Aorta (tissue), 5 donors: Measurements from ENCODE around the gene SPDYE2B. TPM values are rescaled to one million over a fixed set of nuclear protein-coding genes. Genes with fewer than 3 reads are reported as not detected.
"Not testable (repeated sequence)": the region's sequence is repeated elsewhere in the genome, so short reads cannot be mapped to it uniquely, and the experiment has no call there.

ENCODE experiments used
- ATAC-seq: fragments of 200-7000 bp; cut with Tn5 transposase; one replicate; pipeline ENCODE4 v1.9.1; 2022; ENCODE audit warnings: moderate library complexity; ENCODE audit not compliant: low FRiP score
- DNase-seq, 2 donors: peaks; one replicate each; pipeline ENCODE4 v3.0.0-alpha.2; 2020
- H3K27ac ChIP-seq, 2 donors: one replicate each; pipeline ENCODE4 v1.5.1; 2013; ENCODE audit warnings: low read length in 2 of 2, mild to moderate bottlenecking in 2 of 2, moderate library complexity in 2 of 2, control low read depth in 1 of 2, inconsistent platforms in 1 of 2, low read depth in 1 of 2
- H3K27me3 ChIP-seq, 2 donors: one replicate each; pipeline ENCODE4 v1.6.1; 2013; ENCODE audit warnings: control low read depth in 1 of 2, low read length in 1 of 2, mild to moderate bottlenecking in 1 of 2, moderate library complexity in 1 of 2; ENCODE audit not compliant: insufficient read depth in 2 of 2, control insufficient read depth in 1 of 2
- H3K36me3 ChIP-seq, 2 donors: one replicate each; pipeline ENCODE4 v1.6.1; 2013; ENCODE audit warnings: control low read depth in 1 of 2, low read length in 1 of 2, mild to moderate bottlenecking in 1 of 2; ENCODE audit not compliant: insufficient read depth in 2 of 2, control insufficient read depth in 1 of 2
- H3K4me1 ChIP-seq, 2 donors: one replicate each; pipeline ENCODE4 v1.6.1; 2013; ENCODE audit warnings: low read length in 2 of 2, control low read depth in 1 of 2, mild to moderate bottlenecking in 1 of 2, moderate library complexity in 1 of 2; ENCODE audit not compliant: insufficient read depth in 2 of 2, control insufficient read depth in 1 of 2
- H3K4me3 ChIP-seq, 2 donors: one replicate each; pipeline ENCODE4 v1.5.1; 2013; ENCODE audit warnings: low read length in 2 of 2, control low read depth in 1 of 2, mild to moderate bottlenecking in 1 of 2
- H3K9me3 ChIP-seq: one replicate; pipeline ENCODE4 v1.6.1; 2013; ENCODE audit warnings: mild to moderate bottlenecking, low read length; ENCODE audit not compliant: control insufficient read depth
- WGBS, 2 donors: extraction: QIAGEN DNeasy Blood & Tissue Kit; methylation state at CpG; one replicate each; pipeline ENCODE4 v1.1.7; 2013; 5-methylcytosine and 5-hydroxymethylcytosine counted together
- intact Hi-C, 2 donors: fragments of 100-400 bp; cut with DNase I; formaldehyde crosslinking; loops; one replicate each; pipeline versions ENCODE4 v1.14.2 to v1.15.0; 2022
- polyA plus RNA-seq, 2 donors: library from polyadenylated mRNA; stranded (reverse); fragments of 200-250 nt; gene quantifications; one replicate each; pipeline ENCODE4 v1.2.3, GENCODE V29; 2013
- total RNA-seq, 2 donors: library from RNA; stranded (reverse); fragmentation: NEBNext Ultra II Directional; extraction: Animal tissue kit (Norgen Biotek cat#: 25700); gene quantifications; one replicate each; pipeline ENCODE4 v1.2.1, GENCODE V29; 2021
- donor health status: healthy with polysubstance abuse.
- donor health status: Bipolar disorder and iron deficiency.
- donor health status: DM: no; HTN: no; CAD: no.
- donor health status: DM: no; HTN: no; CAD: no.
- donor health status: DM: yes; HTN: yes; CAD: no.

The SPDYE2B gene
- total and polyA plus RNA-seq, 4 donors = not detected

- 94 to 96% methylated on average over 4 of the region's 6 CpGs for WGBS, 2 donors
- H3K27me3 ChIP-seq, H3K27ac ChIP-seq, H3K4me3 ChIP-seq, H3K36me3 ChIP-seq, ATAC-seq, intact Hi-C loops, H3K4me1 ChIP-seq, H3K9me3 ChIP-seq: not testable (repeated sequence)
- DNase-seq = peak in 1 of 2 donors; percentile 70
Observed at GRCh38 chr7:102690602-102691001, 40.5 kb downstream of the SPDYE2B start.

GRCh38 chr7:102694008-102694407 lies 43.9 kb downstream of the SPDYE2B start:
- H3K27ac ChIP-seq, H3K9me3 ChIP-seq, H3K27me3 ChIP-seq, H3K36me3 ChIP-seq, ATAC-seq, DNase-seq, H3K4me3 ChIP-seq, H3K4me1 ChIP-seq, intact Hi-C loops: not testable (repeated sequence)
- WGBS, 2 donors = 59% methylated on average over 2 of the region's 2 CpGs

GRCh38 chr7:102695033-102695552 lies 45.0 kb downstream of the SPDYE2B start:
- ATAC-seq, intact Hi-C loops, H3K9me3 ChIP-seq, H3K36me3 ChIP-seq, DNase-seq, H3K27ac ChIP-seq, H3K4me1 ChIP-seq, H3K4me3 ChIP-seq, H3K27me3 ChIP-seq: not testable (repeated sequence)
- 19 to 29% methylated on average over 1 of the region's 3 CpGs for WGBS, 2 donors

GRCh38 chr7:102696009-102696408 lies 45.9 kb downstream of the SPDYE2B start:
- H3K27ac ChIP-seq, H3K36me3 ChIP-seq, H3K4me1 ChIP-seq, H3K27me3 ChIP-seq, ATAC-seq, DNase-seq, intact Hi-C loops, H3K4me3 ChIP-seq, H3K9me3 ChIP-seq: not testable (repeated sequence)
- 39 to 60% methylated on average over 1 of the region's 2 CpGs for WGBS, 2 donors

GRCh38 chr7:102697642-102698512 lies 47.8 kb downstream of the SPDYE2B start:
- DNase-seq, H3K4me1 ChIP-seq, H3K36me3 ChIP-seq, H3K9me3 ChIP-seq, intact Hi-C loops, H3K27ac ChIP-seq, H3K4me3 ChIP-seq, H3K27me3 ChIP-seq, ATAC-seq: not testable (repeated sequence)
- WGBS, 2 donors = 44 to 51% methylated on average over 5 of the region's 5 CpGs

- intact Hi-C loops, DNase-seq, H3K27me3 ChIP-seq, ATAC-seq, H3K36me3 ChIP-seq, H3K4me3 ChIP-seq, H3K27ac ChIP-seq, H3K9me3 ChIP-seq, H3K4me1 ChIP-seq: not testable (repeated sequence)
- 75 to 81% methylated on average over 9 of the region's 9 CpGs for WGBS, 2 donors
Observed at GRCh38 chr7:102698962-102699750, 49.0 kb downstream of the SPDYE2B start.

Other genes starting within 250 kb of the SPDYE2B start
- gene ORAI2, start 216.7 kb upstream of the SPDYE2B start, total RNA-seq = 10 to 100 TPM; 17.8 to 25.5 TPM
- 1 to 10 TPM; 3.1 to 7.4 TPM for gene ORAI2, start 216.7 kb upstream of the SPDYE2B start, polyA plus RNA-seq
- gene ALKBH4, start 185.5 kb upstream of the SPDYE2B start, total RNA-seq = 1 to 10 TPM; 6.1 to 8.7 TPM
- gene ALKBH4, start 185.5 kb upstream of the SPDYE2B start, polyA plus RNA-seq = 10 to 100 TPM in 1 of 2 donors, 1 to 10 TPM in 1; 9.1 to 10.2 TPM
- gene LRWD1, start 185.3 kb upstream of the SPDYE2B start, total RNA-seq = 1 to 10 TPM; 8.6 to 9.4 TPM
- 10 to 100 TPM; 13.4 to 16.5 TPM for gene LRWD1, start 185.3 kb upstream of the SPDYE2B start, polyA plus RNA-seq
- 10 to 100 TPM; 29.6 to 35.9 TPM for gene POLR2J, start 171.4 kb upstream of the SPDYE2B start, total RNA-seq
- 10 to 100 TPM; 90.0 to 92.9 TPM for gene POLR2J, start 171.4 kb upstream of the SPDYE2B start, polyA plus RNA-seq
- 10 to 100 TPM; 44.1 to 81.9 TPM for gene RASA4B, start 132.5 kb upstream of the SPDYE2B start, total RNA-seq
- 10 to 100 TPM; 14.4 to 50.9 TPM for gene RASA4B, start 132.5 kb upstream of the SPDYE2B start, polyA plus RNA-seq
- 10 to 100 TPM; 19.5 to 41.7 TPM for gene UPK3BL2, start 106.6 kb upstream of the SPDYE2B start, total RNA-seq
- 10 to 100 TPM in 1 of 2 donors, 1 to 10 TPM in 1; 4.0 to 27.5 TPM for gene UPK3BL2, start 106.6 kb upstream of the SPDYE2B start, polyA plus RNA-seq
- not detected for gene SPDYE2, start 99.1 kb upstream of the SPDYE2B start, total RNA-seq
- gene SPDYE2, start 99.1 kb upstream of the SPDYE2B start, polyA plus RNA-seq = not detected
- 10 to 100 TPM; 27.5 to 69.9 TPM for gene POLR2J3, start 77.7 kb upstream of the SPDYE2B start, total RNA-seq
- 10 to 100 TPM; 35.4 to 64.7 TPM for gene POLR2J3, start 77.7 kb upstream of the SPDYE2B start, polyA plus RNA-seq
- 100 to 1,000 TPM; 133 to 354 TPM for gene RASA4, start 33.6 kb upstream of the SPDYE2B start, total RNA-seq
- gene RASA4, start 33.6 kb upstream of the SPDYE2B start, polyA plus RNA-seq = 10 to 100 TPM; 19.2 to 62.0 TPM
- gene UPK3BL1, start 7.5 kb upstream of the SPDYE2B start, total RNA-seq = 10 to 100 TPM in 1 of 2 donors, 1 to 10 TPM in 1; 7.5 to 28.4 TPM
- 100 to 1,000 TPM in 1 of 2 donors, 10 to 100 TPM in 1; 21.0 to 142 TPM for gene UPK3BL1, start 7.5 kb upstream of the SPDYE2B start, polyA plus RNA-seq
- gene POLR2J2, start 21.3 kb downstream of the SPDYE2B start, total RNA-seq = 10 to 100 TPM in 1 of 2 donors, 1 to 10 TPM in 1; 10.0 to 22.1 TPM
- gene POLR2J2, start 21.3 kb downstream of the SPDYE2B start, polyA plus RNA-seq = 1 to 10 TPM in 1 of 2 donors, not detected in 1; 4.4 TPM
- gene FAM185A, start 98.7 kb downstream of the SPDYE2B start, total RNA-seq = 10 to 100 TPM in 1 of 2 donors, 1 to 10 TPM in 1; 6.5 to 12.6 TPM
- 1 to 10 TPM; 3.6 to 6.1 TPM for gene FAM185A, start 98.7 kb downstream of the SPDYE2B start, polyA plus RNA-seq